GM04503 (cell line): ENCODE results near the gene TTC31.
"Not testable (repeated sequence)": the region's sequence is repeated elsewhere in the genome, so short reads cannot be mapped to it uniquely, and the experiment has no call there.

Experiments
- DNase-seq: peaks from one replicate; pipeline ENCODE4 v3.0.0-alpha.2; 2012; ENCODE audit warnings: low read depth

TTC31 gene

GRCh38 chr2:74482801-74483674 is at the start of gene TTC31, which contains the start of gene CCDC142:
Gene TTC31, plus strand, starts transcription at chr2:74483081. Its CDS starts 15 bp downstream, at chr2:74483096.
Gene CCDC142, minus strand, starts transcription at chr2:74482998. Its CDS starts 161 bp downstream, at chr2:74482837.
- DNase-seq, result peak; percentile 84

GRCh38 chr2:74436111-74436805 is 46.6 kb upstream of the TTC31 start:
- DNase-seq, result no peak

- no peak for DNase-seq
Observed at GRCh38 chr2:74436848-74437695, 45.8 kb upstream of the TTC31 start.

- no peak for DNase-seq
Observed at GRCh38 chr2:74438248-74438647, 44.6 kb upstream of the TTC31 start.

GRCh38 chr2:74439373-74439772 is 43.5 kb upstream of the TTC31 start:
- no peak for DNase-seq

- no peak for DNase-seq
Observed at GRCh38 chr2:74439803-74440377, 43.0 kb upstream of the TTC31 start.

- peak; percentile 34 for DNase-seq
Observed at GRCh38 chr2:74440378-74441169, 42.3 kb upstream of the TTC31 start.

GRCh38 chr2:74441170-74441689 is 41.7 kb upstream of the TTC31 start:
- no peak for DNase-seq

- no peak for DNase-seq
Observed at GRCh38 chr2:74441690-74442482, 41.0 kb upstream of the TTC31 start, which contains the start of gene RTKN. Gene RTKN, minus strand, starts transcription at chr2:74441937. Its CDS starts 121 bp downstream, at chr2:74441816.

GRCh38 chr2:74442483-74443297 is 40.2 kb upstream of the TTC31 start:
- not testable (repeated sequence) for DNase-seq

- DNase-seq, result no peak
Observed at GRCh38 chr2:74444498-74445318, 38.2 kb upstream of the TTC31 start.

- no peak for DNase-seq
Observed at GRCh38 chr2:74447230-74447999, 35.5 kb upstream of the TTC31 start.

- DNase-seq, result no peak
Observed at GRCh38 chr2:74448771-74449170, 34.1 kb upstream of the TTC31 start.

- no peak for DNase-seq
Observed at GRCh38 chr2:74450570-74451190, 32.2 kb upstream of the TTC31 start.

GRCh38 chr2:74454654-74455511 is 28.0 kb upstream of the TTC31 start, which contains the start of gene INO80B:
Gene INO80B, plus strand, starts transcription at chr2:74455087. Its CDS starts 30 bp downstream, at chr2:74455117.
- peak; percentile 90 for DNase-seq

GRCh38 chr2:74457129-74457548 is 25.7 kb upstream of the TTC31 start:
- DNase-seq, result no peak
